BE2C (cell line): ENCODE results near the gene FOXN1.

Experiments
- DNase-seq: peaks from one replicate; pipeline ENCODE4 v3.0.0-alpha.2; 2020
- H3K27me3 ChIP-seq: fragments of 250-450 bp; sonication (Bioruptor Pico); 2 replicates; pipeline ENCODE4 v1.5.1; 2020; ENCODE audit warnings: mild to moderate bottlenecking
- H3K36me3 ChIP-seq: fragments of 250-450 bp; sonication (Bioruptor Pico); 2 replicates; pipeline ENCODE4 v1.5.1; 2020; ENCODE audit warnings: mild to moderate bottlenecking
- H3K4me1 ChIP-seq: fragments of 250-450 bp; sonication (Bioruptor Pico); 2 replicates; pipeline ENCODE4 v1.5.1; 2020
- H3K4me3 ChIP-seq: 2 replicates; pipeline ENCODE4 v1.5.1; 2011; ENCODE audit warnings: low read depth, low read length
- H3K9me3 ChIP-seq: fragments of 250-450 bp; sonication (Bioruptor Pico); 2 replicates; pipeline ENCODE4 v1.5.1; 2020
- CTCF ChIP-seq: IDR thresholded peaks from 2 replicates; pipeline ENCODE4 v1.5.1; 2012; ENCODE audit warnings: mild to moderate bottlenecking, low read depth, low read length

FOXN1 gene

GRCh38 chr17:28571361-28572122 is 65.4 kb downstream of the FOXN1 start, which contains the start of gene PIGS:
Gene PIGS (minus strand): TSS chr17:28571524. CDS start chr17:28571496, 28 bp downstream.
- Histone ChIP-seq H3K9me3 (no peaks in the 10 kb centered on the region), H3K4me3 (peak within 1 kb of the TSS; percentile 88), H3K27me3 (no peaks in the 10 kb centered on the region), H3K4me1 (peaks cover 7% of the 10 kb centered on the region; the same call in 1 of the 2 replicates), H3K36me3 (no peaks in the 10 kb centered on the region; the same call in 1 of the 2 replicates)
- TF ChIP-seq CTCF, result no peak
- DNase-seq, result peak; percentile 93

GRCh38 chr17:28572259-28573039 is 66.3 kb downstream of the FOXN1 start:
- TF ChIP-seq CTCF, result no peak
- DNase-seq, result no peak
- Histone ChIP-seq H3K9me3 (no peaks in the 10 kb centered on the region), H3K27me3 (no peaks in the 10 kb centered on the region), H3K4me1 (peaks cover 12% of the 10 kb centered on the region), H3K4me3 (no peak overlapping the region; the same call in 1 of the 2 replicates), H3K36me3 (no peaks in the 10 kb centered on the region; the same call in 1 of the 2 replicates)

- Histone ChIP-seq H3K4me1 (peaks cover 12% of the 10 kb centered on the region), H3K27me3 (no peaks in the 10 kb centered on the region), H3K4me3 (no peak overlapping the region), H3K36me3 (peaks cover under 1% of the 10 kb centered on the region), H3K9me3 (no peaks in the 10 kb centered on the region)
- no peak for TF ChIP-seq CTCF
- no peak for DNase-seq
Measured at GRCh38 chr17:28573040-28573380, 66.9 kb downstream of the FOXN1 start.

- Histone ChIP-seq H3K36me3 (peaks cover 5% of the 10 kb centered on the region), H3K4me3 (no peak overlapping the region), H3K4me1 (peaks cover 12% of the 10 kb centered on the region), H3K27me3 (no peaks in the 10 kb centered on the region), H3K9me3 (no peaks in the 10 kb centered on the region)
- no peak for TF ChIP-seq CTCF
- DNase-seq, result no peak
Measured at GRCh38 chr17:28573521-28573920, 67.4 kb downstream of the FOXN1 start.

- H3K27me3 ChIP-seq, result no peaks in the 10 kb centered on the region
- peaks cover 10% of the 10 kb centered on the region for H3K36me3 ChIP-seq
- H3K9me3 ChIP-seq, result no peaks in the 10 kb centered on the region
- H3K4me1 ChIP-seq, result peaks cover 12% of the 10 kb centered on the region
- no peak for DNase-seq
- no peak for TF ChIP-seq CTCF
- no peak overlapping the region for H3K4me3 ChIP-seq
Measured at GRCh38 chr17:28573966-28574480, 67.9 kb downstream of the FOXN1 start.
